ENCODE results near the gene APBB2. TPM values are rescaled to one million over a fixed set of nuclear protein-coding genes. Genes with fewer than 3 reads are reported as not detected.
"Not testable (repeated sequence)": the region's sequence is repeated elsewhere in the genome, so short reads cannot be mapped to it uniquely, and the experiment has no call there.

APBB2 gene
- total RNA-seq, 2 donors from 2014 or later, result 55.2 to 70.1 TPM

DNA sequence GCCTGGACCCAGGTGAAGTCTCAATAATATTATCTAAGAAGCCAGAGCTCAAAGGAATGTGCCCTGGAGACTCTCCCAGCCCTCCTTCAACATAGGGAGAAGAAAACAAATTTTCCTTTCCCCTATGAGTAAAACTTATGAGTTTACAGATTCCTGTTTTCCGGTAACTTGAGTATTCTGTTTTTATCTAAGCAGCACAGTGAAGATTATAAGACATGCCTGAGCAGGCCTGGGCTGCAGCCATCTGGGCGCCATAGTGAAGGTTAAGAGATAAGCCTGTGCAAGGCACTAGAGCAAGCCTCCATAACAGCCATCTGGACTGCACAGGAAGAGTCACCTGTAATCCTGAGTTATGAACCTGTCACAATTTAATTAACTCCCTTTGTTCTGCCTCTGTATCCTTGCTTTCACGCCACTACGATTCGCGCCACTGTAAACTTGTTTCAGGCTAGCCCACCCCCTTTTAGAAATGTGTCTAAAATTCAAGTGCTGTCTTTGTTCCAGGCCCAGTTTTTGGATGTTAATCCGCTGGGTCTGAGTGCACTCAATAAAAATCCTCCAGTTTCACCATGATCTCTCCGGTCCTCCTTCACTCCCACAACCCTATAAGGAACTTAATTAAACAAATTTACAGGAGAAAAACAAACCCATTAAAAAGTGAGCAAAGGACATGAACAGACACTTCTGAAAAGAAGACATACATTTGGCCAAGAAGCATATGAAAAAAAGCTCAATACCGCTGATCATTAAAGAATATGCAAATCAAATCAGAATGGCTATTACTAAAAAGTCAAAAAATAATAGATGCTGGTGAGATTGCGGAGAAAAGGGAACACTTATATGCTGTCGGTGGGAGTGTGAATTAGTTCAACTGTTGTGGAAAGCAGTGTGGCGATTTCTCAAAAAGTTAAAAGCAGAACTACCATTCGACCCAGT, 189.5 kb downstream of the APBB2 start:
- intact Hi-C loops (cut with DNase I), result no loop called here
- no peak for DNase-seq (ENCODE audit: low spot score)

DNA sequence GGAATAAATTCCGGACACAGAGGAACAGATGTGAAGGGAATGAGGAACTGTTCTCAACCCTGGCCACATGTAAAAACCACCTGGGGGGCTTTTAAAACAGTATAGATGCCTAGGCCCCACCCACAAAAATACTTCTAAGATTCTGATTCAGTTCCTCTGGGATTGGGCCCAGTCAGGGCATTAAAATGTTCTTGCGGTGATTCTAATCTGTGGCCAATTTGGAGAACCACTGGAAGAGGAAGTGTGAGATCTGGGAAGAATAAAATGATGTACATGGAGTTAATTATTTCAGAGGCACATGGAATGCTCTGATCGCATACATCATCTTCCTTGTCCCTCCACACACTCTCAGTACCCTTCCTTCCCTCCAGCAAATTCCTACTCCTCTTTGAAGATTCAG, 192.2 kb downstream of the APBB2 start:
- intact Hi-C loops (cut with DNase I), result no loop called here
- DNase-seq (ENCODE audit: low spot score), result no peak

DNA sequence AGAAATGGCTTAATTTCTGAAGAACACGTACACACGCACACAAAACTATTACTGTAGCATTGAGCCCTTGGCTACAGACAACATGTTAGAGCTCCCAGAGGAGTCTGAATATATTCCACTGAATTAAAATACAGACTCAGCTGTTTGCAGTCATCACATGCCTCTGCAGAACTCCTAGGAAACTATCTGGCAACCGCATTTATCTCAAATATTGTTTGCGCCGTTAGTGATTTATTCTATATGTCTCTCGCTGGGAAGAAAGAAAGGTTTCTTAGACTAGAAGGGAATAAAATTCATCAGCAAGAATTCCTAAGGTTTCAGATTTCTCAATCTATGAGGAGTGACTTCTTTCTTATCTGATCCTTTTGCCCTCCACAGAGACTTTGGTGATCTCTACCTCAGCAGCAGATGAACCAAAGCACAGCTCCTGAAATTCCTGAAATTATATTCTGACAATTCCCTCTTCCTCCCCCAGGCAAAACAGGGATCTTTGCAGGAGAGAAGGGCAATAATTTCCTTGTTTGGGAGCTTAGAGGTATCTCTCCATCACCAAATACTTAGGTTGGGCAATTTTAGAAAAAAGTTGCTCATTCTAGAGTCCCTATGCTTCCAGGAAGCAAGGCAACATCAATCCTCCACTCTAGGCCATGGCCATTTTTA, 199.2 kb downstream of the APBB2 start:
- no peak for DNase-seq (ENCODE audit: low spot score)
- intact Hi-C loops (cut with DNase I), result no loop called here

DNA sequence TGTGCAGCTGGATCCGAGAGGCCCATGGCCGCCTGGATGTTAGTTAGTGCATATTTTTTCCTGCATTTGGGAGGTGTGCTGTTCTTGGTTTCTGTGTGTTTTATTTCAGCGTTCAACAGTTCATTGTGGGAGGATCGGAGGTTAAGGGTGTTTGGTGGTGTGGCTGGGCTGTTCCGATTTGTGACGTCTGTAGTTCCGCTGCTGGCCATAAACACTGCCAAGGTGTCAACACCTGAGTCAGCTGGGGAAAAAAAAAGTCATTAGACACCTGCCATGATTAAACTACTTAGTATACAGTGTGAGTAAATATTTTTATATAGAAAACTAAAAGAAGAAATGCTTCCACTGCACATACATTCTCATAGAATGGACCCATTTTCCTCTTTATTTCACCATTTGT, 200.2 kb downstream of the APBB2 start:
- intact Hi-C loops (cut with DNase I), result no loop called here
- DNase-seq (ENCODE audit: low spot score), result no peak

DNA sequence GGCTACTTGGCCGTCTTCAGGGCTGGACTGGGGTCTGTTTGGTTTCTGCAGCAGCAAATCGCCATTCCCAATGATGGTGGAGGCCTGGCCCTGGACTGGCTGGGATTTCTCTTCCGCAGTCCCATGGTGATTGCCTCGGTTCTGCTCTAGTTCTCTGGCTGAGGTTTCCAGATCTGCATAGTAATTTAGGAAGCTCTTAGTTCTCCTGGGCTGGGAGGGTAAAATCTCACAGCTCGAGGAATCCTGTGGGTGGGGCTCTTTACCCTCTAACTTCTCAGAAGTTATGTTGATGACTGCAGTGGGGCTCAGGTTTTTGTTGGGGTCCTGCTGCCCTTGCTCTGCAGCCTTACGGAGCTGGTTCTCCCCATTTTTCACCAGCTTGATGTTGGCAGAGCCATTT, 200.6 kb downstream of the APBB2 start:
- DNase-seq (ENCODE audit: low spot score), result no peak
- intact Hi-C loops (cut with DNase I), result no loop called here

DNA sequence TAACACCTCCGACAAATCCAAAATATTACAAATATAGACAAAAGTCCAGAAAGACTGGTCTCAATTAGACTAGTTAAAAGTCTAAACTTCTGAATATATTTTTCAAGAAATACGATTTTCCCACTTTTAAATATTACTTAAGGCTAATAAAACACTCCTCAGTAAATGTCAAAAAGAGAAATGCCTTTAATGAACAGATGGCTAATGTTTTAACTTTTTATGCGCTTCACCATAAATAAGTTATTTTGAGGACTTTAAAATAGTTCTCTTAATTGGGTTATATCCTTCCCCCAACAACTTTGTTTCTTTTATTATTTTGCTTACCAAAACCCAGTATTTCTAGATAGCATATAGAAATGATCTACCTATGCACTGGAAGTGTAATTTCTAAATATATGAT, 201.4 kb downstream of the APBB2 start:
- intact Hi-C loops (cut with DNase I), result no loop called here
- DNase-seq (ENCODE audit: low spot score), result no peak

DNA sequence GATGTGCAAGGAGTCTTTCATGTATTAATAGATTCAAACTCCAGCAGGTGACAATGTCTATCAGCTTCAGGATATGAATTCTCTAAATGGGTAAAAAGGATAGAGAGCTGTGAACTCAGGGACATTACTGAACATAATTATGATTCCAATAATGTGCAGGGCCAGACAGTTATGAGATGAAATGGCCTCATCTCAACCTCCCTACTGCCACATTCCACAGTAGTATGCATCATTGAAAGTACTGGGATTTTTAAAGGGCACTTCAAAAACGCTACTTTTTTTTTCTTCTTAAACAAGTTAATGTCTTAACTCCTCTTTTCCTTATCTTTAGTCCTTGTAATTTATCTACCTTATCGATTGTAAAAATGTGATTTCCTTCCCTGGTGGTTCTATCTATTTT, 202.0 kb downstream of the APBB2 start:
- intact Hi-C loops (cut with DNase I), result no loop called here
- DNase-seq (ENCODE audit: low spot score), result no peak

DNA sequence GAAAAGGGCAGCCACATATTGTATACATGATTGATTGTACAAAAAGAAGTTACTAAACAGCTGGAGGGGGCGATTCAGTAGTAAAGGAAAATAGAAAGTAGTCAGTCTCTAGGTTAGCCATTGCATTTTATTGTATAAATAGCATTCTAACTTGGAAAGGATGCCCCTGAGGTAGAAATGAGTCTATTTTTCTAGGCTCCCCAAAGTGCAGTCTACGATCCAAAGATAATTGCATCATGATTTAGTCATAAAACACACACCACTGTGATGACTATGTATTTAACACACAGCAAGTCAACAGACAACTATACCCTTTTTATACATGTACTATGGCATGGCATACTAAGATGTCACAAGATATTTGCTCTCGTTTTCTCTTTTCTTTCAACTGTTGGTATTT, 204.9 kb downstream of the APBB2 start:
- intact Hi-C loops (cut with DNase I), result no loop called here
- DNase-seq (ENCODE audit: low spot score), result no peak

DNA sequence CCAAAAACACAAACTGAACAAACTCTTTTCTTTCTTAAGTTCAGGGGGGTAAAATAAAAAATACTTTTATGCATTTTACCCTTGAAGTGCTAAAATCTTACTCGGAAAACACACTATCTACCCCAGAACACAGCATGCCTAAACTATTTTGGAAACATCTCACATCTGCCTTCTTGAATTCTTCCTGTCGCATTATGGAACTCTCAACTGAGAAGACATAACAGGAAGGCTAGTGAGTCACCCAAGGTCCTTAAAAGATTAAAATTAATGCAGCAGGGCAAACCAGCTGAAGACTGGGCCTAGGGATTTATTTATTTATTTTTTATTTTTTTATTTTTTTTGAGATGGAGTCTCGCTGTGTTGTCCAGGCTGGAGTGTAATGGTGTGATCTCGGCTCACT, 208.2 kb downstream of the APBB2 start:
- no peak for DNase-seq (ENCODE audit: low spot score)
- intact Hi-C loops (cut with DNase I), result no loop called here

DNA sequence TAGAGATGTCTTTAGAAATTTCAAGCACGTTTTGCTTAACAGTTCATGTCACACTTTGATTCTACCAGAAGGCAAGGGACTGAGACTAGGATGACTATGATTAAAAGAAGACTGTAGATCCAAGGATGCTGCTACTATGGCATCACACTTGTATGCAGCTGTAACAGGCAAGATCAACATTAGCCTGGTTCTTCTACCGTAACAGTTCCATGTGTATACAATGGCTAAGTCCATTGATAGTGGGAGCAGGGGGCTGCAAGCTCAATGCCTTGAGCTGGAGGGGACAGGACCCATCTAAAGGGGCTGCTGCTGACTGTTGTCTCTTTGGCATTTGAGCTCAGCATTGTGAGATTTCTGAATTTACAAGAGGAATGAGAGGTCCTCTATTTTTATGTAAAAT, 212.0 kb downstream of the APBB2 start:
- DNase-seq (ENCODE audit: low spot score), result no peak
- intact Hi-C loops (cut with DNase I), result no loop called here

DNA sequence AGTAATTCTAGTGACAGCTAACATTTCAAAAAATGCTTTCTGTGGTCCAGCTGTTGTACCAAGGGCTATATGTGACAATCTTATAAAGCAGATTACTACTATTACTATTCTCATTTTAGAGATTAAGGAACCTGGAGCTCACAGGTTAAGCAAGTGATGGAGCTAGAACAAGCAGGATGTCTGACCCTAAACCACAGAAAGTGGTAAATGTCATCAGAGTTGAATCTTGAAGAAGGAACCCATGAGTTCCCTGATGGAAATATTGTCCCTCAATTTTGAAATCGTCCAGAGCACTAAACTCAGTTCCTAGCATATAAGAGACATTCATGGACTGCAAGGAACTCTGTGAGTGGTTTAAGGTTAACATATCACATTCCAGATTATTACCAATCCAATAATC, 214.0 kb downstream of the APBB2 start:
- DNase-seq (ENCODE audit: low spot score), result no peak
- intact Hi-C loops (cut with DNase I), result no loop called here

DNA sequence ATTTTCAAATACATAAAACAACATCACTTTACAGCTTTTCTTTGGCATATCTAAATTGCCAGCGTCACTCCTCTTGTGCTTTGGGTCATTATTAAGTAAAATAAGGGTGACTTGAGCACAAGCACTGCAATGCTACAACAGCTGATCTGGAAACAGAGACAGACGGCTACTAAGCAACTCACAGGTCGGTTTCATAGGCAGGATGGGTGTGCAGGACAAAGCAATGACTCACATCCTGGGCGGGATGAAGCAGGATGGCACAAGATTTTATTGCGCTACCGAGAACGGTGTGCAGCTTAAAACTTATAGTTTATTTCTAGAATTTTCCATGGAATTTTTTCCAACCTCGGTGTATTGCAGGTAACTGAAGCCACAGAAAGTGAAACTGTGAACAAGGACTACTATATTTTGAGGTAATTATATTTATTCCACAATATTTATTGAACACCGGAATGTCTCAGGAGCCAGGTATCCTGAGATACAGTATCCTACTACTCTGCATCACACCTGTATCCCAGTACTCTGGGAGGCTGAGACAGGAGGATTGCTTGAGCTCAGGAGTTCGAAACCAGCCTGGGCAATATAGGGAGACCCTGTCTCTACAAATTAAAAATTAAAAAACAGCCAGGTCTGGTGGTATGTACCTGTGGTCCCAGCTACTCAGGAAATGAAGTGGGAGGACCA, 215.5 kb downstream of the APBB2 start:
- intact Hi-C loops (cut with DNase I), result no loop called here
- DNase-seq (ENCODE audit: low spot score), result no peak

DNA sequence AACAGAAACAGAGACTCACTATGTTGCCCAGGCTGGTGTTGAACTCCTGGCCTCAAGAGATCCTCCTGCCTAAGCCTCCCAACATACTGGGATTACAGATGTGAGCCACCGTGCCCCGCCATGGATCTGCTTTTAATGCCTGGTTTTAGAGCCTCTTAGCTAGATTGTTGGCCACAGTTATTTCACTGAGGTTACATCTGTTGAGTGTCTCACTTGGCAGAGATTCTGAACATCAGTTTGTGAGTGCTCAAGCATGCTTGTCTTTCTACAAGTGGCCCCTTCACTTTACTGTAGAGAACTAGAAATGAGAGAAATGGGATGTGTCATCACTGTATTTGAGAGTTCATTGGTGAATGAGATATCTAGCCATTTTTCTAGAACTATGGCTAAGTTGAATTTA, 218.5 kb downstream of the APBB2 start:
- no peak for DNase-seq (ENCODE audit: low spot score)
- intact Hi-C loops (cut with DNase I), result no loop called here

DNA sequence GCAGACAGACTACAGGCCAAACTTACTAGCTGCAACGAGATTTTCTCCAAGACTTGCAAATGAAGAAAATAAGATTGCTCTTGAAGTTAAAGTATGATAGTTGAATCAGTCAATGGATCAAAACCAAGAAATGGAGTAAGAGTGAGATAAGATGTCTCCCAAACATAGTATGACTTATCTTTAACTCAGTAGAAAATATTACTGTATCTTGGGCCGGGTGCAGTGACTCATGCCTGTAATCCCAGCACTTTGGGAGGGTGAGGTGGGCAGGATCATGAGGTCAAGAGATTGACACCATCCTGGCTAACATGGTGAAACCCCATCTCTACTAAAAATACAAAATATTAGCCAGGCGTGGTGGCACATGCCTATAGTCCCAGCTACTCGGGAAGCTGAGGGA, 220.0 kb downstream of the APBB2 start:
- intact Hi-C loops (cut with DNase I); DNase-seq (ENCODE audit: low spot score): not testable (repeated sequence)

DNA sequence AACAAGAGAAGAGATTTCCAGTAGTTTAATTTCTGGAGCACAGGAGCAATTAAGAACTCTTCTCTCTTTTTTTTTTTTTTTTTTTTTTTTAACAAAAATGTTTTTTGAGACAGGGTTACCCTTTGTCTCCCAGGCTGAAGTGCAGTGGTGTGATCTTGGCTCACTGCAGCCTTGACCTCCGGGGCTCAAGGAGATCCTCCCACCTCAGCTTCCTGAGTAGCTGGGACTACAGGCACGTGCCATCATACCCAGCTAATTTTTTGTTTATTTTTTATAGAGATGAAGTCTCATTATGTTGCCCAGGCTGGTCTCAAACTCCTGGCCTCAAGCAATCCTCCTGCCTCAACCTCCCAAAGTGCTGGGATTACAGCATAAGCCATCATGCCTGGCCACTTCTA, 221.0 kb downstream of the APBB2 start:
- DNase-seq (ENCODE audit: low spot score); intact Hi-C loops (cut with DNase I): not testable (repeated sequence)

DNA sequence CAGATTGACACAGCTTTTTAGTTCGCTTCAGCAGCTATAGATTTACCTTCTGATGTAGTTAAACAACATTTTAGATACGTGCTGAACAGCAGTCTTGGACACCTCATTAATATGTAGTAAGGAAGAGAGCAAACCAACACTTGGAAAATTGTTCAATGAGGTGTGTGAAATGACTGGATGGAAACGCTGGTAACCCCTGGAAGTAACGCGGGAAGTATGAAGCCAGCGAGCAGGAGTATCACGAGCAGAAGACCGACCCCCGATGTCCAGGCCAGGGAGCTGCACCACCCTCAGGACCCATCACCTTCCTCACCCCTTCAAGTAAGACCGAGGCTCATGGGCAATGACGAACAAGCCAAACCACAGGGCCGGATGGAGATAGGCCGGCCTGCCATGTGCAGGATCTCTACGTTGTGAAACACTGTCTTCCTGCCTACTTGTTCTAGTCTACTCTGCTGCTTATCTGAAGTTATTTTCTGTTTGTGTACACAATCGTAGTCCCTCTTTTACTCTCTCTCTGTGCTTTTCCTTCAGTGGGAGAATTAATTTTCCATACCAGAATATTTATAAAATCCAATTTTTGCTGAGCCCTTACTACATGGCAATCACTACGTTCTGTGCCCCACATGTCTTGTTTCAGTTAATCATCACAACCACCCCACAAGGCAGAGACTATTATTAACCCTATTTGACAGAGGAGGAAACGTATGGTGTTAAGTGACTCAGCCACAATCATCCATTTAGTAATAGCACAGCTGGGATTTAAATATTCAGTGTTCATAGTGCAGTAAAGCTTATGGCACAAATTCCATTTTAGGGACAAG, 221.7 kb downstream of the APBB2 start:
- no peak for DNase-seq (ENCODE audit: low spot score)
- intact Hi-C loops (cut with DNase I), result no loop called here

DNA sequence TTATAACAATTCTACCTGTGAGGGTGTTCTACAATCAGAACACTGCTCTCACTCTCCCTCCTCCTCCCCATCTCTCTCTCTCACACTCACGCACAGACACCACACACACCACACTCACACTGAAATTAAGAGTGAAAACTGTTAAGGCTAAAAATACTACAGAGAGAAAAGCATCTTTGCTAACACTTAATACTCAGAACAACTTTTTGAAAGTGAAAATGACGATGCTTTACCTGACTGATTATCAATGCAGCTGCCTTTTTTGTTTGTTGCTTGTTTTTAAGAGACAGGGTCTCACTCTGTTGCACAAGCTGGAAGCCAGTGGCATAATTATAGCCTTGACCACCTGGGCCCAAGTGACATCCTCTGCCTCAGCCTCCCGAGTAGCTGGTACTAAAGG, 222.4 kb downstream of the APBB2 start:
- no peak for DNase-seq (ENCODE audit: low spot score)
- intact Hi-C loops (cut with DNase I), result no loop called here

DNA sequence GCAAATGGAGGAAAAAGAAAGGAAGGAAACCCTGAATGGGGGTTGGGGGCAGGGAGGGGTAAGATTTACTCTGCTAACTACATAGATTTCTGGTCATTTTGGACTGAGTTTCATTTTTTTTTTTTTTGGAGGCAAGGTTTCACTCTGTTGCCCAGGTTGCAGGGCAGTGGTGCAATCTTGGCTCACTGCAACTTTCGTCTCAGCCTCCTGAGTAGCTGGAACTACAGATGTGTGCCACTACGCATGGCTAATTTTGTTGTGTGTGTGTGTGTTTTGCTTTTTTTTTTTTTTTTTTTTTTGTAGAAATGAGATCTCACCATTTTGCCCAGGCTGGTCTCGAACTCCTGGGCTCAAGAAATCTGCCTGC, 223.5 kb downstream of the APBB2 start:
- no peak for DNase-seq (ENCODE audit: low spot score)
- intact Hi-C loops (cut with DNase I), result no loop called here

DNA sequence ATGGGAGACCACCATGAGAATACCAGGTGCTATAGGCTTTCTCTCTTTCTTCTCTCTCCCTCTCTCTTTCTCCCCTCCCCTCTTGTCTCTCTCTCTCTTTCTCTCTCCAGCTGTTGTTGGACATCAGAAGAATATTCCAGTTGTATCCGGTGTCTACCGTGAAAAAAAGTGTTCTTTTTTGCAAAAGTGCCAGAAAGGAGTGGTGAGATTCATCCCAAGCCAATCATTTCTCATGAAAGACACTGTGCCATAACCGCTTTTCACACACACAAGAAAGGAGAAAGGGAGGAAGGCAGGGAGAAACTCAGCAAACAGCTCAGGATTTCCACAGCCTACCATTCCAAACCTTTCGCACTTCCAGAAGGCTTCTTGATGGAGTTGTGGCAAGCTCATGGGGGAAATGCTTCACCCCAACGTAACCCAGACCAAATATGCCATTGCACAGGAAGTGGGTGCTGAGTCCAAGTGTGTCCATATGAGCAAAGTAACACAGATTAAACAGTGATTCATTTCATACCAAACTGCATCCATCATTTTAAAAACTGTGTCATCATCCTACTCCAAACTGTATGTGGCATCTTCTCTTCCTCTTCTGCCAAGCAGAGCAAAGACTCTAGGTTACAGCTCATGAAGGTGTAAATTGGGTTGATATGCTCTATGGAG, 224.0 kb downstream of the APBB2 start:
- intact Hi-C loops (cut with DNase I), result no loop called here

More for the DNA sequence above, 224.0 kb downstream of the APBB2 start:
- no peak for DNase-seq (ENCODE audit: low spot score)

All from posterior vena cava (tissue), 2 donors.